GM19193 (cell line): Measurements from ENCODE around the gene JMJD7.

Experiments used
- POLR2A ChIP-seq: IDR thresholded peaks from 4 replicates; pipeline ENCODE4 v1.6.1; 2011; ENCODE audit not compliant: insufficient read depth, insufficient read length; ENCODE audit errors: extremely low read depth

Gene JMJD7

GRCh38 chr15:41874736-41875135 is 46.8 kb downstream of the JMJD7 start:
- TF ChIP-seq POLR2A, result no peak

GRCh38 chr15:41876007-41876406 is 48.1 kb downstream of the JMJD7 start:
- no peak for TF ChIP-seq POLR2A

- no peak for TF ChIP-seq POLR2A
These were observed 48.8 kb downstream of the JMJD7 start for GRCh38 chr15:41876689-41877088.

- TF ChIP-seq POLR2A, result no peak
These were observed 49.9 kb downstream of the JMJD7 start for GRCh38 chr15:41877631-41878354.

GRCh38 chr15:41878355-41878699 is 50.4 kb downstream of the JMJD7 start:
- no peak for TF ChIP-seq POLR2A

- no peak for TF ChIP-seq POLR2A
These were observed 51.5 kb downstream of the JMJD7 start for GRCh38 chr15:41879321-41879845.

GRCh38 chr15:41880156-41880877 is 52.4 kb downstream of the JMJD7 start:
- no peak for TF ChIP-seq POLR2A

GRCh38 chr15:41881086-41881485 is 53.2 kb downstream of the JMJD7 start:
- no peak for TF ChIP-seq POLR2A

- TF ChIP-seq POLR2A, result no peak
These were observed 53.6 kb downstream of the JMJD7 start for GRCh38 chr15:41881550-41881919.

- no peak for TF ChIP-seq POLR2A
These were observed 54.2 kb downstream of the JMJD7 start for GRCh38 chr15:41881920-41882688.

GRCh38 chr15:41882689-41883483 is 55.0 kb downstream of the JMJD7 start:
- TF ChIP-seq POLR2A, result no peak

- no peak for TF ChIP-seq POLR2A
These were observed 55.6 kb downstream of the JMJD7 start for GRCh38 chr15:41883484-41883825.

GRCh38 chr15:41884458-41884857 is 56.6 kb downstream of the JMJD7 start:
- TF ChIP-seq POLR2A, result no peak

GRCh38 chr15:41885321-41885720 is 57.4 kb downstream of the JMJD7 start:
- TF ChIP-seq POLR2A, result no peak

GRCh38 chr15:41885841-41886240 is 57.9 kb downstream of the JMJD7 start:
- TF ChIP-seq POLR2A, result no peak
